Inflammatory macrophage (primary cell): Measurements from ENCODE around the gene CCR7.

Experiments used
- DNase-seq, 2 donors: peaks; one replicate each; pipeline ENCODE4 v3.0.0-alpha.2; 2020 to 2022

CCR7 gene

DNA sequence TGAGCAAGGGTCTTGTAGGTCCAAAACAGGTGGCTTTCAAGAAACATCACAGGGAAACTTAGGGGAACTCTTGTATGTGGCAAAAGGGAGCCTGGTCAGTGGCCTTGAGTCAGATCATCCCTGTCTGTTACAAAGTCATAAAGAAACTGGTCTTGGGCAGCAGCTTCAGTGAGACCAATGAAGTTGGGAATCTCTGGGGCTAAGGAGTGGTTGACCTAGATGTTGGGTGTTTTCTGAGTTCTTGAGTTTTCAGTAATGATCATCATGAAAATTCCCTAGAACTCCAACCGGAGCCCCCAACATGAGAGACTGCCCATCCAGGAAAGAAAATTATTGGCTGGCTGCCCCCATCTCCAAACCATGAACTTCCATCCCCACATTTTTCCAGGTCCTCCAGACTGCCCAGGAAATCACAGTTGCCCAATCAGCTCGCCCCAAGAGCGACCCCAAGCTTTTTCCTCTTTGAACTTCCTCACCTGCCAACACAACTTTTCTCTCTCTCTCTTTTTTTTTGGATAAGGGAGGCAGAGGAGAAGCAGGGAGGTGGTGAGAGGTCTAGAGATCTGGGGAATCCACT, 3.9 kb downstream of the CCR7 start:
- no peak for DNase-seq

DNA sequence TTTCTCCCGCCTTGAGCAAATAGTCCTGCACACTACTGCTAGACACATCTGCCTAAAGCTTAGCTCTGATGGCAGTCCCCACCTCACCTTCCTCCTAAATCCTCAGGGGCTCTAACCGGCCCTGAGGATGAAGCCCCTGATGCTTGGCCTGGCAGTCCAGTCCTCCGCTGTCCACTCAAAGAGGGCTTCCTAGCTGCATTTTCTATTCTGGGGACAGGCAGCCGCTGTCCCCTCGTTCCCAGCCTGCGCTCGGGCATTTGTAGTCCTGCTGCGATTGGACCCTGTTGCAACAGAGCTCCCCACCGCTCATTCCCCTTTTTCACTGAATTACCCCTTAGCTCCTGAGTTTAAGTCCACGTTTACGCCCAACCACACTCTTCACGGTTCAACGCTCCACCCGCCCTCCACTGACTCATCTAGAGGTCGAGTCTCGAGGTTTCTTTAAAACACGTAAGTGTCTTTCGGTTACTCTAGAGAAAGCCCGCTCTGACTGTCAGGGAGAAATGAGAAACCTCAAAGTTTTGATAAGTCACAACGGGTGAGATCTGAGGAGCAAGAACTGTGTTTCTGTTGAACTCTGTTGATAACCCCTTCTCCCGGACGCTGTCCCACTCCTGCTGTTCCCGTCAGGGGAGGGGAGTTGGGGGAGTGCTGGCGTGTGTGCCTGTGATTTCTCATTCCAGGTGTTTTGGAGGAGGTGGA, 4.5 kb downstream of the CCR7 start:
- DNase-seq, result peak; percentile 24 to 31

DNA sequence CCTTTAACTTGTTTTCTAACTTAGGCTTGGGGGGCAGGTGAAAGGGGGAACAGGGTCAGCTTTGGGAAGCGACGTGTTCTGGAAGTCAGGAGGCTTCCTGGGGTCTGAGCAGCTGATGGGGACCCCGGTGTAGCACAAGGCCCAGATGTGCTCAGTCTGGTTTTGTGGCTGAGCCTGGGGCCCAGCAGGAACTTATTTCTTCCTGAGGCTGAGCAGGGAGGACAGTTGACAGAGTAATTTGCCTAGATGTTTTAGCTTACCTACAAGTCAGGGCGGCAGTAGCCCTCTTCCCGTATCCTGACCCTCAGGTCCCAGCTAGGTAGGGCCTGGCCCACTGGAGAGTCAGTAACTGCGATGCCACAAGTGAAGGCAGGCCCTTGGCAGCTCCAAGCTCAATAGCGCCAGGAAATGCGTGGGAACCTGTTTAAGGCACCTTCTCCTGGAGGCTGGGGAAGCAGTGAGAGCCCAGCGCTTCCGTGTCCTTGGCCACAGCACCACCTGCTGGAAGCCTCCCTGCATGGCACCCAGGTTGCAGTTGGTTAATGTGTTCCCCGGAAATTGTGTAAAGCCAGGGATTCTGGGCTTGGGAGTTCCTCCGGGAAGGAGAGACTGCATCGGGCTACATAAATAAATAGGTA, 5.2 kb downstream of the CCR7 start:
- DNase-seq, result peak; percentile 75 to 79

DNA sequence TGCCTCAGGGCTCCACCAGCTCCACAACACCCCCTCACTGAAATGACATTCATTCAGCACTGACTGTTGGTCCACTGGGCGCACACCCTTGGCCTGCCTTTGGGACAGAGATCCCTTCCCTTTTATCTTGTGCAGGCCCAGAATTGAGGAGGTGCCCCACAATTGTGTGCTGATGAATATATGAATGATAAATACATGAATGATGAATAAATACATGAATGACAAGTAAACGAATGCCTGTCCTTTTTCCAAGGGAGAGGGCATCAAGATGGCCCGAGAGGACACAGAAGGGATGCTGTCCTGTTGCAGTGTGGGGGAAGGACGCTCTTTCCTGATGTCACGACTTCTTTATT, 5.7 kb downstream of the CCR7 start:
- DNase-seq, result no peak

DNA sequence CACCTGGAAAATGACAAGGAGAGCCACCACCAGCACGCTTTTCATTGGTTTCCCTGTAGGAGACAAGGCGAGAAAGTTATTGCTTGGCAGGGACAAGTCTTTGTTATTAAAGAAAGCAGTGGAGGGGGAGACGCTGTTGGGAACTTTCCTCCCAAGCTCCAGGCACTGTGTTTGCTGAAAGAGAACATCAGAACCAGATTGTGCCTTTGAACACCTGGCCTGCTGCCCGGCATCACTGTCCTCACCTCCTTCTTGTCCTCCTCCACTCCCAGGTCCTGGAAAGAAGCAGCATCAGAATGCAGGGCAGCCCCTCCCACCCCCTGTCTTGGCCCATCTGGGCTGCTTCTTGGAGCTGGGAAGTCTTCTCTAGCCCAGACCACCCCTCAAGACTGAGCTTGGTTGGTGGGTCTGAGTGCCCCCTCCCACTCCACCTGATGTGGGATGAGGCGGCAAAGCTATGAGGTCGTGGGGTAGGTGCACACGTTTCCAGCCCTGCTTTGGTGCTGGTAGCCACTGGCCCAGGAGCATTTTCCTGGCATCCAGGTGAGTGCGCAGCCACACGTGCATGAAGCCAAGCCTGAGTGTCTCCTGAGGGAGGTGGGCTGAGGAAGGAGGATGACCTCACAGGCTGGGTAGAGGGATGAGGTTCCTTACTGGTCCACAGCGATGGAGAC, 6.2 kb downstream of the CCR7 start:
- DNase-seq, result no peak

DNA sequence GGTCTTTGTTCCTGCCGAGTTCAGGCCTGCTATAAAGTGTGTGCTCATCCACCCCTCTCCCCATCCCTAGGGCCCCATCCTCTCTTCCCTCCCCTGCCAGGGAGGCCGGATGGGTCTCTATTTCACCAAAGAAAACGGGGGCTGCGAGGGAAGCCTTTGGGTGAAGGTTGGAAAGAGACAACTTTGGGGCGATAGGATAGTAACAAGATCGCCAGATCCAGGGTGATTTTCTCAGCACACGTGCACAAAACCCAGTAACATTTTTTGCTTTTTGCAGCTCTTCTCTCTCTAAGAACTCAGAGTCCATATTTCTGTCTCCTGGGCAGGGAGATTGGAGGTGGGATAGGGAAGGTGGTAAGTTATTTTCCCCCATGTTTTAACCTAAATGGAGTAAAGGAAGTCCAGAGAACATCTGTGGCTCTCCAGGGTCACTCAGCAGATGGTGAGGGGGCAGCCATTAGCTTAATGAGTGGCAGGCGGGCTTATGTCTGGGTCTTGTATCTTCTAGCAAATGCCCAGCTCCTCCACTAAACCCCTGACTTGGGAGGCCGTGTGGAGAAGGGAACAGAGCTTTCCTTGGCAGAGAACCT, 6.9 kb downstream of the CCR7 start:
- DNase-seq, result no peak

DNA sequence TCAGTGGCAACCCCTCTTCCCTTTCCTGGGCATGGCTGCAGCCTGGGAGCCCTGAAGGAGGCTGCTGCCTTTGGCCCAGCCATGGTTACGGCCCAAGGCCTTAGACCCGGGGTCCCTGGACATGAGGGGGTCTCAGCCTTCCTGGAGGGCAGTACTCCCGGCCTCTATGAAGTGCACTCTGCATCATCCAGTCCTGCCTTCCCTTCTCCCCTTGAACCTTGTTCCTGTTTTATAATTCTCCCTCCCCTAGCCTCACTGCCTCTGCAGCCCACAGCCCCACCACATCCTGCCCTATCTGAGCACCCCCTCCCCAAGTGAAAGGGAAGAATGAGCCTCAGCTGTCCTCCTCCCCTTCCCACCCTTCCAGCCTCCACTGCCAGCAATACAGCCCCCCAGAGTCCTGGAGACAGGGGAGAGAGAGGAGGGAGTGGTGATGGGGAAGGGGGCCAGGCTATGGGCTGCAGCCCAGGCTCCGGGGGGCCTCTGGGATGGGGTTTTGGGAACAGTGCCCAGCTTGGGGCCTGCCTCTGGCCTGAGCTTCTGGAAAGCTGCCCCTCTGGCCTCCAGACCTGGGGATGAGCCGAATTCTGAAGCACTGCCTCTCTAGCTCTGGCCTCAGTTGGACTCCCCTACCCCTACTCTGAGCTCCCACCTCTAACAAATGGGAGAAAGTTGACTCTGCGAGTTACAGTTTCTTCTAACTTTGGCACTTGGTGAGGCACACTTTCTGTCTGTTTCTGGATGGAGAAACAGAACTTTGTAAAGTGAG, 7.6 kb downstream of the CCR7 start:
- no peak for DNase-seq

DNA sequence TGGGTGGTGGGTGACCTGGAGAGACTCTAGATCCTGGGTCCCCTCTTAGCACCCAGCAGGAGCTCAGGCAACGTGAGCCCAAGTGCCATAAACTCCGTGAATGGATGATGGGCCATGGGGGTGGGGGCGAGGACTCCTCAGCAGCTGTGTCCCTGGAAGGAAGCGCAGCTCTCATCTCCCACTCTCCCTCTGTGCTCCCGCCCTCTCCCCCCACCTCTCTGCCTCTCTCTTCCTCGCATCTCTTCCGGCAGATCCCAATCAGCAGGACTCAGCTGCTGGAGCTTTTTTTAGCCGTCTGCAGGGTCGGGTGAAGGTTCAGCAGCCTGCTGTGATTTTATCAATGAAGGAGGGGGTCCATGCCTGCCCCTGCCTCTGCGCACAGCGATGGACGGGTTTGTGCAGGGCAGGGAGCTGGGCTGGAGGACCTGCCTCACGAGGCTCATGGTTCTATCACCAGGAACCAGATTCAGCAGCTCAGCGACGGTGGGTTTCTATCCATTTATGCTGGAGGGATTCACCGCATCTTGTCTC, 8.3 kb downstream of the CCR7 start:
- no peak for DNase-seq

DNA sequence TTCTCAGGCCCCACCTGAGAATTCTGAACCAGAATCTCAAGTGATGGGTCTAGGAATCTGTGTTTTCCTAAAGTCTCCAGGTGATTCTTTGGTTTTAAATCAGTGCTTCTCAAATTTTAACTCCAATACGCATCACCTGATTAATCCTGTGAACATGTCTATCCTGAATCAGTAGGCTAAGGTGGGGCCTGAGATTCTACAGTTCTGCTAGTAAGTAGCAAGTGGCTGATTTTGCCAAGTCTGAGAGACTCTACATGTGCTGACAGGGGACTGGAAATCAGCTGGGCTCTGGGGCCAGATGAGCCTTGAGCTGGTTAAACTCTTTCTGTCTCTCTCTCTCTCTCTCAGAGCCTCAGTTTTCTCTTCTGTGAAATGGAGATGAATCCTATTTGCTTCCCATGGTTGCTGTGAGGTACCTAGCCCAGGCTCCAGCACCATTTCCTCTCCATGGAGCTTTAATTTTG, 9.0 kb downstream of the CCR7 start:
- DNase-seq, result no peak

DNA sequence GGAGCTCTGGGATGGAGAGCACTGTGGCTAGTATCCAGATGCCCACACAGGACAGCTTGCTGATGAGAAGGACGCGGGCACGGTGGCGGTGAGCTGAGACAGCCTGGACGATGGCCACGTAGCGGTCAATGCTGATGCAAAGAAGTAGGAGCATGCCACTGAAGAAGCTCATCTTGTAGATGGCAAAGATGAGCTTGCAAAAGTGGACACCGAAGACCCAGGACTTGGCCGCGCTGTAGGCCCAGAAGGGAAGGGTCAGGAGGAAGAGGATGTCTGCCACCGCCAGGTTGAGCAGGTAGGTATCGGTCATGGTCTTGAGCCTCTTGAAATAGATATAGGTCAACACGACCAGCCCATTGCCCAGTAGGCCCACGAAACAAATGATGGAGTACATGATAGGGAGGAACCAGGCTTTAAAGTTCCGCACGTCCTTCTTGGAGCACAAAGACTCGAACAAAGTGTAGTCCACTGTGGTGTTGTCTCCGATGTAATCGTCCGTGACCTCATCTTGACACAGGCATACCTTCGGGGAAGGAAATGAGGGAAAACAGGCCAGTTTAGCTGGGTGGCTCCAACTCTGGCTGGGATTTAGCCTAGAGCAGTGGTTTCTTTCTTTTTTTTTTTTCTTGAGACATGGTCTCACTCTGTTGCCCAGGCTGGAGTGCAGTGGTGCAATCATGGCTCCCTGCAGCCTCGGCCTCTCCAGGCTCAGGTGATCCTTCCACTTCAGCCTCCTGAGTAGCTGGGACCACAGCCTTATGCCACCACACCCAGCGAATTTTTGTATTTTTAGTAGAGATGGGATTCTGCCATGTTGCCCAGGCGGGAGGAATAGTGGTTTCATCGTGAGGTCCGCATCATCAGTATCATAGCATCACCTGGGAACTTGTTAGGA, 9.7 kb downstream of the CCR7 start:
- DNase-seq, result no peak

DNA sequence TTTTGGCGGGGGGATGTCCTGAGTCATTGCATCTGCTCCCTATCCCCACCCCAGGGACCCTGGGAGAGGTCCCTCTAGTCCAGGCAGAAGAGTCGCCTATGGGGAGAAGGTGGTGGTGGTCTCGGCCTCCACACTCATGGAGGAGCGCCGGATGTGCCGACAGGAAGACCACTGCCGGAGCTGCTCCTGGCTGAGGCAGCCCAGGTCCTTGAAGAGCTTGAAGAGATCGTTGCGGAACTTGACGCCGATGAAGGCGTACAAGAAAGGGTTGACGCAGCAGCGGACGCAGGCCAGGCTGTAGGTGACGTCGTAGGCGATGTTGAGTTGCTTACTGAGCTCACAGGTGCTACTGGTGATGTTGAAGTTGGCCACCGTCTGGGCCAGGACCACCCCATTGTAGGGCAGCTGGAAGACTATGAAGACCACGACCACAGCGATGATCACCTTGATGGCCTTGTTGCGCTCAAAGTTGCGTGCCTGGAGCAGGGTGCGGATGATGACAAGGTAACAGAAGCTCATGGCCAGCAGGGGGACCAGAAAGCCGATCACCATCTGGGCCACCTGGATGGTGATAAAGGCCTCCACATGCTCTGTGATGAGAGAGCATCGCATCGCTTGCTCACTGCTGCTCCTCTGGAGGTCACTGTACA, 10.5 kb downstream of the CCR7 start:
- DNase-seq, result no peak

DNA sequence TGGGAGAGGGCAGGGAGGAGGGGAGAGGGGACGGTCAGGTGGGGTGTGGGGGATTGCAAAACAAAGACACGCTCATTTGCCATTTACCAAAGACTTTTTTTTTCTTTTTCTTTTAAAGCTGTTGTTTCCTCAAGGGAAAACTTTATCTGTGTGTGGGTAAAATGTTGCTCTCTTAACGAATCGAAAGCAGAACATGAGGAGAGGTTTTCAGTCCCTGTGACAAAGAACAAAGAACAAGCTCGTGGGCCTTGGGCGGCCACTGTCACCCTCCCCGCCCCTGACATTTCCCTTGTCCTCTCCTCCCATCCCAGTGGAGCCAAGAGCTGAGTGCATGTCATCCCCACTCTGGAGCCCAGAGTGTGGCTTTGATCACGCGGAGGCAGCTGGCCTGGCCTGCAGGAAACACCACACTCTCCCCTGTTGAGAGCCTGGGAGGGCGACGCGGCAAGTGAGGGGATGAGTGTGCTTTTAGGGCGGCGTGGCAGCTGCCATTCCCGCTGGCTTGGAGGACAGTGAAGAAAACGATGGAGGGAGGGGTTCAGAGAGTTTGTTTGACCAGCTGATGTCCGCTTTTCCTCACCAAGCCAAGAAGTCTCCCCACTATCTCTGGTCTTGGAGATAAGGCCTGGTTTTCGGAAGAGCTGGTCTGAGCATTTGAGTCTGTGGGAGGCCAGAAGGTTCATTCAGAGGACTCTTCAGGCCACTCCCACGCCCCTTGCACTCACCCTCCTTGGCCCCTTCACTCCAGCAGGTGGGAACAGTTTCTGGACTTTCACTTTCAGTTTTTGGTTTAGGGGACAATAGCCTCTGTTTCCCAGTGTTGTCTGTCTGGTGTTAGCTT, 11.4 kb downstream of the CCR7 start:
- peak; percentile 18 to 38 for DNase-seq

DNA sequence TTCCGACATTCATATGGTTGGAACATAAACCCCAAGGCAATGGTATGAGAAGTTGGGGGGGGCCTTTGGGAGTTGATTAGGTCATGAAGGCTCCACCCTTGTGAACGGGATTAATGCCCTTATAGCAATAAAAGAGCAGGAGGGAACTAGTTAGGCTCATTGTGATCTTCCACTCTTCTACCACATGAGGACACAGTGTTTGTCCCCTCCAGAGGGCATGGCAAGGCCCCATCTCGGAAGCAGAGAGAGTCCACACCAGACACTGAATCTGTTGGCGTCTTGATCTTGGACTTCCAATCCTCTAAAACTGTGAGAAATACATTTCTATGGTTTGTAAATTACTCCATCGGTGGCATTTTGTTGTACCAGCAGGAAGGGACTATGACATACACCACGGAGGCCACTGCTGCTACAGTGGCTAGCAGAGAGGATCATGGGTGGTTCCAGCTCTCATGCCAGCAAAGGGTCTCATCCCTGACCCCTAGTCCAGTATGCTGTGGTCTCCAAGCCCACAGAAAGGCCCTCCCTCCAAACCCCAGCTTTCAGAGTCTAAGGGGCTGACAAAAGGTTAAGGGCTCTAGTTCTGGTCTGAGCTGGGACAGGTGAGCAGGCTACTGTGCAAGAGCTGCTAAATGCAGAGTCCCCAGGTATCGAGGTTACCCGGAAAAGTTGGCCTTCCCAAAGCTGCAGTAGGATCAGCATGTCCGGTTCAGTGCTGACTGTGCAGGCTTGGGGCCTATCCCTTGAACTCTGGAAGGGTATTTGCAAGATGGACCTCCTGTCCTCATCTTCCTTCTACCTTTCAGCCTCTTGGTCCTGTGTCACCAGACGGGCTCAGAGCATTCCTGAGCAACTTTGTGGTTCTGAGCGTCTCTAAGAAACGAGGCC, 12.2 kb downstream of the CCR7 start:
- DNase-seq, result no peak

DNA sequence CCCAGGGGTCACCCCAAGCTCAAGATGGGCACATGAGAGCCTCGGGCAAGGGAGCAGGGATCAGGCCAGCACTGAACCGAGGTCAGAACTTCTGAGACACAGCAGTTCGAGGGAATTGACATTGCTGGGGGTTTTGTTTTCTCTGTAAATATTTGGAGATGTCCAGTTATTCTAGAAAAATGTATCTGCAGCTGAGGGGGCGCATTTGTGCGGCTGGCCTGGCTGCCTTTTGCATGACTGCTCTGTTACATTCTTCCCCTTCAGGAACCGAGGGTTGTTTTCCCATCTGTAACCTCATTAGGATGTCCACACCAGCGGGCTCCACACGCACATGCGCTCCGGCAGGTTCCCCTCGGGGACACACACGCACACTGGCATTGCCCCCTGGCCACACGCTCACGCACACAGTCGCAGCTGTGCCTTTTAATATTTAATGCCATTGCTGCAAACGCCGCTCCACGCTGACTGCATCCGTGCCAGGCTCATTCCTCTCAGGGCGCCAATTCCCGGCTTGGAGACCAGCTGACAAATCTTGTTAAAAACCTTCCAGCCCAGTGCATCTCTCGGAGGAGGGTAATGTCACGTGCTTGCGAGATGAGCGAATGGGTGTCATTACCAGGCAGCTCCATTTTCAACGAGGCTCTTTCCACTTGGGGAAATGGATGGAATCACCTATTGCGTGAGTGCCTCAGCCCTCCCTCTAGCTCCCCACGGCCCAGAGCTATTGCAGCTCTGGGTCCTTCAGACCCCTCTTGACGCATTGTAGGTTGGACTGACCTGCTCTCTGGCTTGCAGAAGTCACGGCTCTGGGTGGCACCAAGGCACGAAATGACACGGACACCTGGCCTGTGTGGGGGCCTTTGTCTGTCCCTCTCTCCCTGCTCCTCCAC, 13.1 kb downstream of the CCR7 start:
- DNase-seq, result no peak

DNA sequence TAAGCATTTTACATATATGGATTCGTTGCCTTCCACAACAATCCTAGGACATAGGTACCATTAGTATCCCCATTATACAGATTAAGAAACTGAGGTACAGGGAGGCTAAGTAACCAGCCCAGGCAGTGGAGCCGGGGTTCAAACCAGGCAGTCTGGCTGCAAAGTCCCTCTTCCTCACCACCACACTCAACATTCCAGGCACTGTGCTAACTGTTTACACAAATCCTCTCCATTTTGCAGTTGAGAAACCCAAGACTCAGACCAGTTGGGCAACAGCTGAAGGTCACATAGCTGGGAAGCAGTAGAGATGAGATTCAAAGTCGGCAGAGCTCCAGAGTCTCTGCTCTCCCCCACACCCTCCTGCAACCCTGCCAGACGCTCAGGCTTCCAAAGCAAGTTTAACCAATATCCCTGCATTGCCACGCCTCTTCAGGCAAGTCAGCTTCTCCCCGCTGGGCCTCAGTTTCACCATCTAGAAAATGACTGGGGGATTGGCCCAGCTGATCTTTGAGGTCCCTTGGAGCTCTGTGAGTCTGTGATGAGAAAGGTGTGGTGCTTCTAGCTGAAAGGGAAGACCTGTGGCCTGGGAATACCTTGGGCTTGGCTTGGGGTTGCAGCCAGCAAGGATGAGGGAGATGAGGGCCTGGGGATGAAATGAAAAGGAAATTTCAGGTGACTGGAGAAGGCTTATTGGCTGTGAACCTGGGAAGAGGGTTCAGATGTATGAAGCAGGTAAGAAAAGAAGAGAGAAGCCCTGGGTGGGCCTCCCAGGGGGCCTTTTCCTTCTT, 14.0 kb downstream of the CCR7 start:
- DNase-seq, result no peak

DNA sequence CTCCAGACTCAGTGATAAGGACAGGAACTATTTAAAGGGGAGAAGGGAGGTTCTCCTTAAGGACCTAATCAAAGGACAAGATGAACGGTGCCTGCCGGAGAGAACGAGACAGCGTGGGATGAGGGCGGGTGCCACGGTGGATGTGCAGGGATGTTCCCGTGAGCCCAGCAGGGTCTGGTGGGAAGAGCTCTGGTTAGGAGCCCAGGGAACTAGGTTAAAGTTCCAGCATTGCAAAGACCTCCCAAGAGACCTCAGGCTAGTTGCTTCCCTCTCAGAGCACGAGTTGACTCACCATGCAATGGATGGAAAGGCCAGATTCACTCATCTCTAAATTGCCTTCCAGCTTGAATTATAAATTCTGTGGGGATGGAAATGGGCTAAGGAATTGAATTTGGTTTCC, 14.7 kb downstream of the CCR7 start:
- no peak for DNase-seq
